Stimulated activated CD8-positive, alpha-beta memory T cell treated with anti-CD3 and anti-CD28 coated beads, Interleukin-7, amount 100 ng/mL, for 24 hours (primary cell): ENCODE data around the gene DHRSX.
"Not testable (repeated sequence)": the region's sequence is repeated elsewhere in the genome, so short reads cannot be mapped to it uniquely, and the experiment has no call there.

Source experiments
- DNase-seq: peaks from one replicate; pipeline ENCODE4 v3.0.0-alpha.2; 2020; ENCODE audit warnings: low read depth

DHRSX gene

GRCh38 chrX:2425286-2426071, 75.3 kb downstream of the DHRSX start:
- DNase-seq = no peak

- DNase-seq = no peak
These were observed 76.5 kb downstream of the DHRSX start for GRCh38 chrX:2424317-2424716.

- no peak for DNase-seq
These were observed 76.9 kb downstream of the DHRSX start for GRCh38 chrX:2423899-2424298.

- DNase-seq = no peak
These were observed 77.5 kb downstream of the DHRSX start for GRCh38 chrX:2423282-2423681.

- not testable (repeated sequence) for DNase-seq
These were observed 81.4 kb downstream of the DHRSX start for GRCh38 chrX:2419418-2419817.

GRCh38 chrX:2418000-2418399, 82.8 kb downstream of the DHRSX start:
- no peak for DNase-seq

GRCh38 chrX:2416851-2417604, 83.7 kb downstream of the DHRSX start:
- no peak for DNase-seq

- DNase-seq = no peak
These were observed 86.4 kb downstream of the DHRSX start for GRCh38 chrX:2414384-2414783.

GRCh38 chrX:2413969-2414368, 86.8 kb downstream of the DHRSX start:
- DNase-seq = no peak

- DNase-seq = no peak
These were observed 88.6 kb downstream of the DHRSX start for GRCh38 chrX:2412131-2412530.

GRCh38 chrX:2410279-2411020, 90.3 kb downstream of the DHRSX start:
- no peak for DNase-seq

- DNase-seq = no peak
These were observed 91.0 kb downstream of the DHRSX start for GRCh38 chrX:2409796-2410195.

GRCh38 chrX:2408856-2409255, 91.9 kb downstream of the DHRSX start:
- no peak for DNase-seq

GRCh38 chrX:2406891-2407518, 93.8 kb downstream of the DHRSX start:
- DNase-seq = no peak

GRCh38 chrX:2404776-2405175, 96.0 kb downstream of the DHRSX start:
- no peak for DNase-seq

- no peak for DNase-seq
These were observed 98.5 kb downstream of the DHRSX start for GRCh38 chrX:2402361-2402690.

GRCh38 chrX:2401590-2402360, 99.0 kb downstream of the DHRSX start:
- DNase-seq = no peak

- no peak for DNase-seq
These were observed 99.6 kb downstream of the DHRSX start for GRCh38 chrX:2401201-2401589.

GRCh38 chrX:2398064-2398656, 102.6 kb downstream of the DHRSX start:
- no peak for DNase-seq

- DNase-seq = no peak
These were observed 103.3 kb downstream of the DHRSX start for GRCh38 chrX:2397229-2398063.
